GM21526 (cell line): ENCODE results near the gene ERO1B.
A peak's percentile ranks its signal among the peaks of the same experiment; 100 is the strongest.
"Not testable (repeated sequence)": the region's sequence is repeated elsewhere in the genome, so short reads cannot be mapped to it uniquely, and the experiment has no call there.

Experiments
- ATAC-seq: cut with Tn5 transposase; IDR thresholded peaks from one replicate; pipeline ENCODE4 v1.9.1; 2021; ENCODE audit warnings: moderate library complexity; ENCODE audit not compliant: unreplicated experiment, low FRiP score

ERO1B gene

GRCh38 chr1:236281654-236282424 is at the start of gene ERO1B:
Gene ERO1B, minus strand, starts transcription at chr1:236281958. Its CDS starts 175 bp downstream, at chr1:236281783.
- peak; percentile 84 for ATAC-seq

- ATAC-seq = not testable (repeated sequence)
Observed at GRCh38 chr1:236331412-236331811, 49.7 kb upstream of the ERO1B start.

GRCh38 chr1:236326432-236326831 is 44.7 kb upstream of the ERO1B start:
- ATAC-seq = no peak

GRCh38 chr1:236325567-236325966 is 43.8 kb upstream of the ERO1B start:
- ATAC-seq = no peak

GRCh38 chr1:236323819-236324411 is 42.2 kb upstream of the ERO1B start:
- ATAC-seq = no peak

- ATAC-seq = no peak
Observed at GRCh38 chr1:236322566-236323409, 41.0 kb upstream of the ERO1B start.

- ATAC-seq = no peak
Observed at GRCh38 chr1:236321101-236321500, 39.3 kb upstream of the ERO1B start.

- ATAC-seq = no peak
Observed at GRCh38 chr1:236320671-236321070, 38.9 kb upstream of the ERO1B start.

- no peak for ATAC-seq
Observed at GRCh38 chr1:236320214-236320613, 38.5 kb upstream of the ERO1B start.

GRCh38 chr1:236316437-236316836 is 34.7 kb upstream of the ERO1B start:
- ATAC-seq = no peak

GRCh38 chr1:236315518-236315917 is 33.8 kb upstream of the ERO1B start:
- ATAC-seq = no peak

GRCh38 chr1:236315092-236315491 is 33.3 kb upstream of the ERO1B start:
- no peak for ATAC-seq

- not testable (repeated sequence) for ATAC-seq
Observed at GRCh38 chr1:236314050-236314449, 32.3 kb upstream of the ERO1B start.

- ATAC-seq = no peak
Observed at GRCh38 chr1:236313427-236313826, 31.7 kb upstream of the ERO1B start.

GRCh38 chr1:236311040-236311439 is 29.3 kb upstream of the ERO1B start:
- no peak for ATAC-seq

GRCh38 chr1:236308827-236309226 is 27.1 kb upstream of the ERO1B start:
- no peak for ATAC-seq

- ATAC-seq = no peak
Observed at GRCh38 chr1:236307435-236307834, 25.7 kb upstream of the ERO1B start.

GRCh38 chr1:236304682-236305081 is 22.9 kb upstream of the ERO1B start:
- no peak for ATAC-seq

GRCh38 chr1:236303675-236304074 is 21.9 kb upstream of the ERO1B start:
- no peak for ATAC-seq

GRCh38 chr1:236302941-236303340 is 21.2 kb upstream of the ERO1B start:
- ATAC-seq = no peak

- ATAC-seq = no peak
Observed at GRCh38 chr1:236301958-236302335, 20.2 kb upstream of the ERO1B start.
